ENCODE measurements around the gene ST3GAL3.

ST3GAL3 gene

GRCh38 chr1:43789604-43790550 lies 82.5 kb downstream of the ST3GAL3 start:
- no peak for DNase-seq

DNA sequence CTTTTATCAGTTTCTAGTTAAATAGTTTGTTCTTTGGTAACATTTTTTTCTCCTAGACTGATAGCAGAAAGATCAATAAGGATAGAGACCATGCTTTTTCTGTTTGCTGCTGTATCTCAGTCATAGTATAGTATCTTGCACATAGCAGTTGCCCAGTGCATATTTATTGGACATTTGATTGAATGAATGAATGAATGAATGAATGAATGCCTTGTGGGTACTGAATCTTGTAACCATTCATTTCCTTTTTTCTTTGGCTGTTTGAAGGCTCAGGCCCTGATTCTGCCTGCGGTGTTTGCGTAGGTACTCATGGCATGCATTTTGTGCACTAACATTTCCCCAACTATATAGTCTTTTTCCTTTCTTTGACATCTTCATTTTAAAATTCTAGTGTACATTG lies 83.9 kb downstream of the ST3GAL3 start:
- DNase-seq = no peak

DNA sequence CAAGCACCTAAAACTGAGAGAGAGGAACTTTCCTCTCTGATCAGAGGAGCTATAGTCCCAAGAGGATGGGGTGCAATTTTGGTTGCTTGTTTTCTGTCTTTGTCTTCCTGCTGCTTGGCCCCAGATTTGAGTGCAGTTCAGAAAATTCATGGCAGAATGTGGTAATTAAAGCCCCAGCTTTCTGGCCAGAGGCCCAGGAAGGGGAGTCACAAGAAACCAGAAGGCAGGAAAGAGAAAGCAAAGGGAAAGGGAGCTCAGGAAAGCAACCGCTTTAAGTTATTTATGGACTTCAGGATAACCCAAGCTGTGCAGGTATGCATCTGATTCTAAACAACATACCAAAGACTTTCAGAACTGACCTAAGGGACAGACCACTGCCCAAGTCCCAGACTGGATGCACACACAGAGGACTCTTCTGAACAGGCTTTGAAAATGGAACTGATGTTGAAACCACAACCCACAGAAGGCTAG lies 88.8 kb downstream of the ST3GAL3 start:
- DNase-seq = no peak

DNA sequence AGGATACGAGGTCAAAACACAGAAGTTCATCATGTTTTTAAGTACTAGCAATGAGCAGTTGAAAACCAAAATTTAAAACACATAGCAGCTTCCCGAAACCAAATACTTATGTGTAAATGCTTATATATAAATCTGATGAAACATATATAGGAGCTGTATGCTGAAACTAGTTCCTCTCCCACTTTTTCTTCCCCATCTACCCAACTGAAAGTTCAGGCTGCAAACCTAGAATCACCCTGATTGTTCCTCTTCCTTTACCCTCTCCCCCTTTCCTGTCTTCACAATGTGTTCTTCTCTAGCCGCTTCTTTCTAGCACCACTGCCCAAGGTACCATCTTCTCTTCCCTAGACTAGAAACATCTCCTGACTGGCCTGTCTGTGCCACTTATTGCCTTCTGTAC lies 90.6 kb downstream of the ST3GAL3 start:
- peak in 1 of 2 experiments; percentile 9 for DNase-seq

DNA sequence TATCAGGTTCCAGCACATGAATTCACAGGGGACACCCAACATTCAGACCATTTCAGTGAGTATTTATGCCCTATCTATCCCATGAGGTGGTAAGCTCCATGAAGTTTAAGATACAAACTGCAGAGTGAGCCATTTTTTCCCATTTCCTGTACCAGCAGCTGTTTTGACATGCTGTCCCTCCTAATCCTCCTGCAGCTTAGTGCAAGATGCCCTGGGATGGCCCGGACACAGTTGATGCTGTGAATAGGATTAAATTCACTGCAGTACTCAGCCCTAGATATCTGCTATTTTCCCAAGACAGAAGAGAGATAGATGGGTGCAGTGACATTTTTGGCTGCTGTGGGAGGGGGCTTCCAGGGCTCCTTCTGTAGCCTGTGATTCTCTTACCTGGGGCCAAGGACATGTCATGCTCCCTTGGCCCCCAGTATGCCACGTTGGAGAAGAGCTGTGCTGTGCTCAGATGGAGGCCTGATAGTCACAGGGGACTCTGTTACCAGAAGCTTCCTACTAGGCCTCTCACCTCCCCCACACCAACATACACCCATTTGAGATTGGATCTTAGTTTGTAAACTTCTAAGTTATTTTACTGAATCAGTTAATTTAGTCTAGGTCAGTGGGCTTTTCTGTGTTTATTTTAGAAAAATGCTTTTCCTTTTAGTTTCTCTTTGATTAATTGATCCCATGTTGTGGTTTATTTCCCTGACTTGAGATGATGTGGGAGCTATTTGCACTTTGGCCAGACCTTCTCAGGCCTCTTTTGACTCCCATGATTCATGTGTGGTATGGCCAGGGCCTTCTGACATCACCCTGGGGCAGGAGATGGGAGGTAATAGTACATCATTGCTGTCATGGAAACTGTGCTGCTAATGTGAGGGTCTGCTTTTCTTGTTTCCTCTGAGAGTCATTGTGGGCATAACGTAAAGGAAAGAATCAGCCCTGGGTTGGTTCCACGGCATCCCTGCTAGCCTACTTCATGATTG lies 92.6 kb downstream of the ST3GAL3 start:
- no peak for DNase-seq

GRCh38 chr1:43800771-43801170 lies 93.4 kb downstream of the ST3GAL3 start:
- DNase-seq = no peak

GRCh38 chr1:43801203-43801602 lies 93.9 kb downstream of the ST3GAL3 start:
- no peak for DNase-seq

- DNase-seq = no peak
Measured at GRCh38 chr1:43802356-43802980, 95.1 kb downstream of the ST3GAL3 start.

DNA sequence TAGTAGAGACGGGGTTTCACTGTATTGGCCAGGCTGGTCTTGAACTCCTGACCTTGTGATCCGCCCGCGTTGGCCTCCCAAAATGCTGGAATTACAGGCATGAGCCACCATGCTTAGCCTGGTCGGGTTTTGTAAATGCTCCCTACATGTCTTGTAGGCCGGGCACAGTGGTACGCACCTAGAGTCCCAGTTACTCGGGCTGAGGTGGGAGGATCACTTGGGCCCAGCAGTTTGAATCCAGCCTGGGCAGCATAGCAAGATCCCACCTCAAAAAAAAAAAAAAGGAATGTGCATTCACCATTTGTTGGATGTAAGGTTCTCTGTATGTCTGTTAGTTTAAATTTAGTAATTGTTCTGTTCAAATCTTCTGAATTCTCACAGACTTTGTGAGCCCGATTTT lies 95.8 kb downstream of the ST3GAL3 start:
- DNase-seq = no peak

DNA sequence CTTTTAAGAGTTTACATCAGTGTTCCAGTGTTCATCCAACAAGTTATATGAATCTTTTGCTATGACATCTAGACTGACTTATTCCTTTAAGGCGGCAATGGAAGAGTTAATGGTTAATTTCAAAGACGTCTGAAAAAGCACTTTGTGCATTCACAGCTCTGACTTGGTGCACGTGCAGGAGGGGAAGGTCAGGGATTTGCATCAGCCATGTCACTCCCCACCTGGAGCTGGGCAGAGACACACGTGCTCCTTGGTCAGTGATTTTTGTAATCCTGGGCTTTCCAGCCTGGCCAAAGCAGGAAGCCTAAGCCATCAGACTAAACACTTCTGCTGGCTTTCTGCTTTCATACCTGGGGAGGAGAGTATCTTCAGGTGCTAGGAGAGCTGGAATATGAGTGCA lies 96.3 kb downstream of the ST3GAL3 start:
- DNase-seq = no peak

- no peak for DNase-seq
Measured at GRCh38 chr1:43804569-43804968, 97.2 kb downstream of the ST3GAL3 start.

DNA sequence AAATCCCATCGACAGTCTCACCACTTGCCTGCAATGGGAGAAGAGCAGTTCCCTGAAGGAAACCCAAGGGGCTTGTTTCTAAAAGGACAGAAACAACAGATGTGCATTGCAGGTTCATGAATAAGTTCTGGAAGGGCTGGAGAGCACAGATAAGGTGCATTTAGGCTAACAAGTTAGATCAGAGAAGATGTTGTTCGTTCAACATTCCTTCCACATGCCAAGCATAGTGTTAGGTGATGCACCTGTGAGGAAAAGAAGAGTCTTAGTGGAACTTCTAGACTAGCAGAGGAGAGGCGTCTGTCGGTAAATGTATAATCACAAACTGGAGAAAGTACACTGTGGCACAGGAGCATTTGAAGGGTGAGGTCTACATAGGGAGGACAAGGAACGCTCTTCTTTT lies 98.0 kb downstream of the ST3GAL3 start:
- no peak for DNase-seq

DNA sequence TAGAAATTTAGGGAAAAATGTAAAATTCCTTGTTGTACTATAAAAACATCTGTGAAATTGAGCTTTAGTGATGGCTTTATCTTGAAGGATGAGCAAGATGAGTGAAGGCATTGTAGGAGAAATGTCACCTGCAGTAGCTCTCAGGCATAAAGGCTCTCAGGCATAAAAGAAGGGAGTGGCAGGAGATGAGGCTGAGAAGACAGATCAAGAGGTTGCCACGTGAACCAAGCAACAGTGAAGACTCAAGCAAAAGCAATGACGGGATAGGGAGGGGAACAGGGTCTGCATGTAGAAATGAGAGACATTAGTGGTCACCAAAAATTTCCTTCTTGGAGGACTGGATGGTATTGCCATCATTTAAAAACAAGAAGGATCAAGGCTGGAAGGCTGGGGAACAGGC lies 98.8 kb downstream of the ST3GAL3 start:
- no peak for DNase-seq

DNA sequence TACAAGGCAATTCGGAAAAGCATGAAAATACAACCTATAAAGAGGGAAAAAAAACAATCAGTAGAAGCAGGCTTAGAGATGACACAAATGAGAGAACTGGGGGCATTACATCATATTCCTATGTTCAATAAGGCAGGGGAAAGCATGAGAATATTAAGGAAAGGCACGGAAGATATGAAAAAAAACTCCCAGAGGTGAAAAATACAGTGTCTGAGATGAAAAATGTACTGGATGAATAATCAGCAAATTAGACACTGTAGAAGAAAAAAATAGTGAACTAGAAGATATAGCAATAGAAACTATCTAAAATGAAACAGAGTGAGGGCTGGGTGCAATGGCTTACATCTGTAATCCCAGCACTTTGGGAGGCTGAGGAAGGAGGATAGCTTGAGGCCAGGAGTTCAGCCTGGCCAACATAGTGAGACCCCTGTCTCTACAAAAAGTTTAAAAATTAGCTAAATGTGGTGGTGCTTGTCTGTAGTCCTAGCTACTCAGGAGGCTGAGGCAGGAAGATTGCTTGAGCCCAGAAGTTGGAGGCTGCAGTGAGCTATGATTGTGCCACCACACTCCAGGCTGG lies 101.8 kb downstream of the ST3GAL3 start:
- DNase-seq = no peak

- no peak for DNase-seq
Measured at GRCh38 chr1:43812579-43812978, 105.2 kb downstream of the ST3GAL3 start.

GRCh38 chr1:43814401-43814800 lies 107.1 kb downstream of the ST3GAL3 start:
- DNase-seq = no peak

GRCh38 chr1:43817304-43817939 lies 110.1 kb downstream of the ST3GAL3 start:
- no peak for DNase-seq

DNA sequence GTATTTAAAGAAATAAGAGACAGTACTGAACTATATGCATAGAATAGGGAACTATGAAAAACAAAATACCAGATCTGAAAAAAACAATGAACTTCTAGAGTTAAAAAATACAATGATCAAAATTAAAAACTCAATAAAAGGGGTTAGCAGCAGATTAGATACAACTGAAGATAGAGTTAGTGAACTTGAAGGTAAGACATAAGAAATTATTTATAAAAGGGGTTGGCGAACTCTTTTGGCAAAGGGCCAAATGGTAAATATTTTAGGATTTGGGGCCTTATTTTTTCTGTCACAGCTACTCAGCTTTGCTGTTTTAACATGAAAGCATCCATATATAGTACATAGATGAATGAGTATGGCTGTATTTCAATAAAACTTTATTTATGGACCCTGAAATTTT lies 111.4 kb downstream of the ST3GAL3 start:
- no peak for DNase-seq

DNA sequence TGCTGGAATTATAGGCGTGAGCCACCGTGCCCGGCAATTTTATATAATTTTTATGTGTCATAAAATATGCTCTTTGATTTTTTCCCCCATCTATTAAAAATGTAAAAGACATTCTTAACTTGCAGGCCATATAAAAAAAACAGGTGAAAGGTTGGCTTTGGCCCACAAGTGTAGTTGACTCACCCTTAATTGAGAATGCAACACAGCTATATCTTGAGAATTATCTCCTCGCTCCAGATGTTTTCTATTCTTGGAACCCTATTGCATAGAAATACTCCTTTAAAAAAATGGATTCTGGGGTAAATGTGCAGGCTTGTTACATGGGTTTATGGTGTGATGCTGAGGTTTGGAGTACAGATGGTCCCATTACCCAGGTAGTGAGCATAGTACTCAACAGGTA lies 112.0 kb downstream of the ST3GAL3 start:
- DNase-seq = no peak

- DNase-seq = no peak
Measured at GRCh38 chr1:43821471-43821870, 114.1 kb downstream of the ST3GAL3 start.

- DNase-seq = no peak
Measured at GRCh38 chr1:43822040-43822690, 114.8 kb downstream of the ST3GAL3 start.

DNA sequence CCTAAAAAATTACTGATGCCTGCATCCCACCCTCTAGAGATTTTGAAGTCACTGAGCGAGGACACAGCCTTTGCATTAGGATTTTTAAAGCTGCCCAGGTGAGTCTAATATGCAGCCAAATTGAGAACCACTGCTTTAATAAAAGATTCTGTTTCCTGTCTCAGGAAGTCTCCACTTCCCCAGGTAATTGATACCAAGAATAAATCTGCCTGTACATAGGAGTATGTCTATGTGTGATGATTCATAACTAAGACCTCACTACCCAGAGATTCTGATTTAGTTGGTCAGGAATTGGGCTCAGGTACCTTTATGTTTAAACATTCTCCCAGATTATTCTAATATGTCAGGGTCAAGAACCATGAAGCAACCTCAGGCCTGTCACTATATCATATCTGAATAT lies 117.5 kb downstream of the ST3GAL3 start:
- no peak for DNase-seq

Measured in AML-193 (cell line).